Measurements from ENCODE around the gene GPR61. TPM values are rescaled to one million over a fixed set of nuclear protein-coding genes. Genes with fewer than 3 reads are reported as not detected.

Gene GPR61
- total RNA-seq, 1 donor from 2014 or later = 0.76 TPM

DNA sequence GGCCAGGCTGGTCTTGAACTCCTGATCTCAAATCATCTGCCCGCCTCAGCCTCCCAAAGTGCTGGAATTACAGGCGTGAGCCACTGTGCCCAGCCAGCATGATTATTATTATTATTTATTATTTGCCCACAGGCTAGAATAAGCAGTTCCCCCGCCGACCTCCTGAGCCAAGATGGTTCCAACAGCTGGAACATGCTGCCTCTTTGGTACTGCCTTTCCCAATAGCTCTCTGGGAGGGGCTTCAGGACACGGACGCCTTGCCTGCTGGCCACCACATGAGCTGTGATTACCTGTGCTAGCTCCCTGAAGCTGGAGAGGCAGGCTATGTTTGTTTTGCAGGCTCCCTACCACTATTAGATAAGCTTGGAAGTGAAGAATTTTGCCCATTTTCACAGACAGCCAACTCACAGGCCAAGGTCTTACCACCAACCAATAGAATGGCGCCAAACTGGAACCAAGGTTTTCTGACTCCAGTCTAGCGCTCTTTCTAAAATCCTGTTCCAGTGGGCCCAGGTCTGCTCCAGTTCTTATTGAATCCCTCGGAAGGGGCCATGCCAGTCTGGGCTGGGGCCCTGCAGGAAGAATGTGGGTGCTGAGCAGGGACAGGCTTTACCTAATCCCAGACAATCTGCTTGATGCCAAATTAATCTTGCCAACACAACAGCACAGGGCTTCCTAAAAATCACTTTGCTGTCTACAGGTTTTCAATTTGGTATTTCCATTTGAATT lies 2.1 kb upstream of the GPR61 start:
- H3K27ac Mint-ChIP-seq (ENCODE audit: unreplicated experiment) = no peak overlapping the region
- DNase-seq = no peak
- peaks cover 7% of the 10 kb centered on the region for H3K27me3 Mint-ChIP-seq (ENCODE audit: unreplicated experiment)
- TF ChIP-seq, protein P1, sequence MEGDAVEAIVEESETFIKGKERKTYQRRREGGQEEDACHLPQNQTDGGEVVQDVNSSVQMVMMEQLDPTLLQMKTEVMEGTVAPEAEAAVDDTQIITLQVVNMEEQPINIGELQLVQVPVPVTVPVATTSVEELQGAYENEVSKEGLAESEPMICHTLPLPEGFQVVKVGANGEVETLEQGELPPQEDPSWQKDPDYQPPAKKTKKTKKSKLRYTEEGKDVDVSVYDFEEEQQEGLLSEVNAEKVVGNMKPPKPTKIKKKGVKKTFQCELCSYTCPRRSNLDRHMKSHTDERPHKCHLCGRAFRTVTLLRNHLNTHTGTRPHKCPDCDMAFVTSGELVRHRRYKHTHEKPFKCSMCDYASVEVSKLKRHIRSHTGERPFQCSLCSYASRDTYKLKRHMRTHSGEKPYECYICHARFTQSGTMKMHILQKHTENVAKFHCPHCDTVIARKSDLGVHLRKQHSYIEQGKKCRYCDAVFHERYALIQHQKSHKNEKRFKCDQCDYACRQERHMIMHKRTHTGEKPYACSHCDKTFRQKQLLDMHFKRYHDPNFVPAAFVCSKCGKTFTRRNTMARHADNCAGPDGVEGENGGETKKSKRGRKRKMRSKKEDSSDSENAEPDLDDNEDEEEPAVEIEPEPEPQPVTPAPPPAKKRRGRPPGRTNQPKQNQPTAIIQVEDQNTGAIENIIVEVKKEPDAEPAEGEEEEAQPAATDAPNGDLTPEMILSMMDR (IDR thresholded peaks at IDR 0.05; ENCODE audit: partially characterized antibody, unreplicated experiment) = no peak
- H3K36me3 Mint-ChIP-seq (ENCODE audit: unreplicated experiment) = no peaks in the 10 kb centered on the region
- H3K4me1 Mint-ChIP-seq (ENCODE audit: low read depth, unreplicated experiment) = peaks cover 8% of the 10 kb centered on the region
- no peak overlapping the region for H3K4me3 Mint-ChIP-seq (ENCODE audit: unreplicated experiment)
- H3K9me3 Mint-ChIP-seq (ENCODE audit: unreplicated experiment) = peaks cover 3% of the 10 kb centered on the region

DNA sequence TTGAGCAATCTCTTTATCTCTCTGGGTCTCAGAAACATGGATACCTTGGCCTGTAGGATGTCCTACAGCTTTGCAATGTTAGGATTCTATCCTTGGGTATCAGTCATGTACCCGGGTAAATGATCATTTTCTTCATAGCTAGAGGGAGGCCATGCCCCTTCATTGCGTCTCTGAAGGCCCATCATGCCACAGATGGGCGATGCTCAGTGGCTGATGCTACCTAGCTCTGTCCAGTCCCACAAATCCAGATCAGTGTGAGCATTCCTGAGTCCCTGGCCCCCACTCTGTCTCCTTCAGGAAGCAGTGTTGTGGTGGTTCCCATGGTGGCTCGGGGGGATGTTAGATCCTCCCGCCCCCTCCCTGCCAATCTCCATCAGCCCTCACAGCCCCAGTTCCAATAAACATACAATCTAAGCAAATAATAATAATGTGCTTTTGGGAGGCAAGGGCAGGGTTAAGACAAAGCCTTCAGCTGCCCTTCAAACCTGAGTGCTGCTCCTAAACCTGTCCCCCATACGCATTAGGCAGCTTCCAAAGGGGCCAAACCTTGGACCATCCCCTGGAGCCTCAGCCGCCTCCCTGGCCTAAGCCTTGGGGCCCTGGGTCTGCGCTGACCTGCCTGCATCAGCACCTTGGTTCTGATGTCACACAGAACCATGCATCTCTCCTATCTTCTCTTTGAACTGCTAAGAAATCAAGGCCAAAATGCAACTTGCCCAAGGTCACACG lies 681 bp upstream of the GPR61 start:
- Mint-ChIP-seq H3K4me3 (ENCODE audit: unreplicated experiment) (no peak overlapping the region), H3K27me3 (ENCODE audit: unreplicated experiment) (peaks cover 5% of the 10 kb centered on the region), H3K36me3 (ENCODE audit: unreplicated experiment) (no peaks in the 10 kb centered on the region), H3K27ac (ENCODE audit: unreplicated experiment) (no peak overlapping the region), H3K9me3 (ENCODE audit: unreplicated experiment) (no peaks in the 10 kb centered on the region), H3K4me1 (ENCODE audit: low read depth, unreplicated experiment) (peaks cover 3% of the 10 kb centered on the region)
- TF ChIP-seq, protein P1 (IDR thresholded peaks at IDR 0.05; ENCODE audit: partially characterized antibody, unreplicated experiment) = no peak
- no peak for DNase-seq

DNA sequence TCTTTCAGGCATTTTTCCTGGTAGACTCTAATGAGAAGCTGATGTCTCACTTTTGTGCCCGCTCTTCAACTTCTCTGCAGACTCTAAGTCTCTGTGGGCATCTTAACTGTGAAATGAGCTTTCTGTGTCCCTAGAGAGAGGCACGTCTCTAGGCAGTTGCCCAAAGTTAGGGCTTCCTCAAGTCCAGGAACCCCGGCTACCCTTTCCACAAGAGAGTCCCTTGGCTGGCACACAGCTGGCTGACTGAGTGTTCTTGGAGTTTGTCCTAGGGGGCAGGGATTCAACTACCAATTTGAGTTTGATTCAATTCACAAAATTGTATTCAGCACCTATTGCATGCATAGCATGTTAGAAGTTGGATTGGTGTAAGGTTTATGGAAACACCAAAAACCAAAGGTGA lies 1.4 kb downstream of the GPR61 start:
- H3K4me3 Mint-ChIP-seq (ENCODE audit: unreplicated experiment) = no peak overlapping the region
- H3K27me3 Mint-ChIP-seq (ENCODE audit: unreplicated experiment) = peaks cover 1% of the 10 kb centered on the region
- TF ChIP-seq, protein P1 (IDR thresholded peaks at IDR 0.05; ENCODE audit: partially characterized antibody, unreplicated experiment) = no peak
- H3K27ac Mint-ChIP-seq (ENCODE audit: unreplicated experiment) = no peak overlapping the region
- peaks cover 3% of the 10 kb centered on the region for H3K4me1 Mint-ChIP-seq (ENCODE audit: low read depth, unreplicated experiment)
- H3K36me3 Mint-ChIP-seq (ENCODE audit: unreplicated experiment) = no peaks in the 10 kb centered on the region
- no peak for DNase-seq
- H3K9me3 Mint-ChIP-seq (ENCODE audit: unreplicated experiment) = no peaks in the 10 kb centered on the region

DNA sequence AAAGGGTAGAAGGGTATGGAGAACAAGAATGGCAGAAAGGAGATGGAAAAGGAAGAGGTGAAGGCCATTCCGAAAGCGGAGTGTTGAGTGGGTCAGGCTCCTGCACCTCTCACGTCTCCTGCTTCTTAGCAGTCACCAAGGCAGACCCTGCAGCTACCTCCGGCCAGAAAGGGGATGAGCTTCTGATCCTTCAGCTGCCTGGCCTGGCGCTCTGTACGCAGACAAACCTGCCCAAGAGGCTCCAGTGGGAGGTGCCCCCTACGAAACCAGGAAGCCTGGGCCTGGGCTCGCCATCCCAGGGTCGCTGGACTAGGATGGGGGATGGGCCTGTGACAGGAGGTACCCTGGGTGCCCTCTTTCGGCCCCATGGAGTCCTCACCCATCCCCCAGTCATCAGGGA lies 3.0 kb downstream of the GPR61 start:
- TF ChIP-seq, protein P1 (IDR thresholded peaks at IDR 0.05; ENCODE audit: partially characterized antibody, unreplicated experiment) = no peak
- peaks cover 10% of the 10 kb centered on the region for H3K4me1 Mint-ChIP-seq (ENCODE audit: low read depth, unreplicated experiment)
- peaks cover 1% of the 10 kb centered on the region for H3K9me3 Mint-ChIP-seq (ENCODE audit: unreplicated experiment)
- H3K4me3 Mint-ChIP-seq (ENCODE audit: unreplicated experiment) = no peak overlapping the region
- no peaks in the 10 kb centered on the region for H3K36me3 Mint-ChIP-seq (ENCODE audit: unreplicated experiment)
- peaks cover 1% of the 10 kb centered on the region for H3K27me3 Mint-ChIP-seq (ENCODE audit: unreplicated experiment)
- no peak overlapping the region for H3K27ac Mint-ChIP-seq (ENCODE audit: unreplicated experiment)
- no peak for DNase-seq
